ENCODE data around the gene TRMT2A. TPM values are rescaled to one million over a fixed set of nuclear protein-coding genes. Genes with fewer than 3 reads are reported as not detected.

The TRMT2A gene
- total RNA-seq, 1 donor from 2014 or later: 31.8 TPM

- H3K9me3 ChIP-seq (ENCODE audit: control insufficient read depth in 3 of 3, low read length in 3 of 3): no peaks in the 10 kb centered on the region
- peak overlapping the region; percentile 45 to 79 (median 68) for H3K9ac ChIP-seq (ENCODE audit: low read depth in 1 of 3, low read length in 3 of 3)
- H3K27me3 ChIP-seq (ENCODE audit: control insufficient read depth in 3 of 3, insufficient read depth in 3 of 3, low read length in 3 of 3): no peaks in the 10 kb centered on the region
- H3K4me1 ChIP-seq (ENCODE audit: control insufficient read depth in 3 of 3, insufficient read depth in 3 of 3, low read length in 3 of 3): peaks cover 31 to 48% (median 42%) of the 10 kb centered on the region in 3 donors
- H3K27ac ChIP-seq (ENCODE audit: low read depth, low read length): peak overlapping the region; percentile 64
- H3K36me3 ChIP-seq (ENCODE audit: control insufficient read depth in 3 of 3, insufficient read depth in 3 of 3, low read length in 3 of 3): peaks cover 67 to 72% (median 72%) of the 10 kb centered on the region in 3 donors
- H3K4me3 ChIP-seq (ENCODE audit: low read length in 3 of 3): peak overlapping the region in 1 of 3 donors; percentile 29
Measured at GRCh38 chr22:20106849-20107237, 10.2 kb downstream of the TRMT2A start.

DNA sequence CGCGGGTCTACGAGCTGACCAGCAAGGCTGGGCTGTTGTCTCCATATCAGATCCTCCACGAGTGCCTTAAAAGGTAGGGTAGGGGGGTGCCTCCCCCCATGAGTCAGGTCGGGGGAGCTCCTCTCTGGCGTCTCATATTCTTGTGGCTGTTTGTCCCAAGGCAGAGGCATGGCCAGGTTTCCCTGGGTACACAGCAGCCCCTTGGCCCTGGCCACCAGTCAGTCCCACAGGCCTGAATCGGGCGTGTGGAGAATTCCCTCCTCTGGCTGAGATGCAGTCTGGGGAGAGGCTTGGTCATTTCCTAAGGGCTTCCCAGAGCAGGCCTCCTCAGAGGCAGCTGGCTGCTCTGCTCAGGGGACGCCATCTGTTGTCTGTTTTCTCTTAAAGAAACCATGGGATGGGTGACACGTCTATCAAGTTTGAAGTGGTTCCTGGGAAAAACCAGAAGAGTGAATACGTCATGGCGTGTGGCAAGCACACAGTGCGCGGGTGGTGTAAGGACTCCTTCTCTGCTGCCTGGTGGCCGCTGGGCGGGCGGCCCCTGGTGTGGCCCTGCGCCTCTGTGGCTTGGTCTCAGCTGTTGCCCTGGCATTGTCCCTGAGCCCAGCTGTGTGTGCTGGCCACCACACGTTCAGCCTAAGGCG is 10.7 kb downstream of the TRMT2A start:
- H3K36me3 ChIP-seq (ENCODE audit: control insufficient read depth in 3 of 3, insufficient read depth in 3 of 3, low read length in 3 of 3): peaks cover 64 to 74% (median 72%) of the 10 kb centered on the region in 3 donors
- peak overlapping the region; percentile 64 for H3K27ac ChIP-seq (ENCODE audit: low read depth, low read length)
- no peaks in the 10 kb centered on the region for H3K9me3 ChIP-seq (ENCODE audit: control insufficient read depth in 3 of 3, low read length in 3 of 3)
- peaks cover 31 to 43% (median 39%) of the 10 kb centered on the region in 3 donors for H3K4me1 ChIP-seq (ENCODE audit: control insufficient read depth in 3 of 3, insufficient read depth in 3 of 3, low read length in 3 of 3)
- no peaks in the 10 kb centered on the region for H3K27me3 ChIP-seq (ENCODE audit: control insufficient read depth in 3 of 3, insufficient read depth in 3 of 3, low read length in 3 of 3)
- peak overlapping the region; percentile 45 to 79 (median 68) for H3K9ac ChIP-seq (ENCODE audit: low read depth in 1 of 3, low read length in 3 of 3)
- H3K4me3 ChIP-seq (ENCODE audit: low read length in 3 of 3): no peak overlapping the region

DNA sequence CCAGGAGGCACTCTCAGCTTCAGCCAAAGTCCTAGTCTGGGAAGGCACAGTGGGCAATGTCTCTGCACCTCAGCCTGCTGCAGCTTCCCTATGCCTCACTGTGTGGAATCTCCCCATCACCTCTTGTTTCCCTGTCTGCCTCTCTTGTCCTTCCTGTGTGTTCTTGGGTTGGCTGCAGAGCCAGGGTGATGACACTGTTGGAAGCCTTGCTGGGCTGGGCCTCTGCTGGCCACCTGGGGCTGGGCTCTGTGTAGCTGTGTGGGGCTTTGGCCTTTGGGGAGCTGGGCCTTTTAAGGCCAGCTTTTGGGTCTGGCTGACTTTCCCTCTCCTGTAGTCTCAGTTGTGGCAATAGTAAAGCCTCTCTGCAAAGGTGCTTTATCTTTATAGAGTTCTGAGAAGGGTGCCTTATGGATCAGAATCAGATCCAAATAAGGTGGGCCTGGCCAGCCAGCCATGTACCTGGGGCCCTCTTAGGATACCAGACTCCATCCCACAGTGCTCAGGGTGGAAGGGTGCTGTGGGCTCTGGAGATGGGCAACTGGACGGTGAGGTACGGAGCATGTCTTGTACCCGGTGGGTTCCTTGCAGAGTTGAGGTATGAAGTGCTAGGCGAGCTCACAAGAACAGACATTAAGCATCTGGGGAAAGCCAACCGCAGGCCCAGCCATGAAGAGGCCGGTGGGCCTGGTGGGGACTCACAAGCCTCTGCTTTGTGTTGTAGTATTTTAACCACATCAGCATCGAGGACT is 11.4 kb downstream of the TRMT2A start:
- Histone ChIP-seq H3K9me3 (ENCODE audit: control insufficient read depth in 3 of 3, low read length in 3 of 3) (no peaks in the 10 kb centered on the region), H3K27ac (ENCODE audit: low read depth, low read length) (peak overlapping the region; percentile 64), H3K4me3 (ENCODE audit: low read length in 3 of 3) (peak overlapping the region in 1 of 3 donors; percentile 6), H3K27me3 (ENCODE audit: control insufficient read depth in 3 of 3, insufficient read depth in 3 of 3, low read length in 3 of 3) (no peaks in the 10 kb centered on the region), H3K4me1 (ENCODE audit: control insufficient read depth in 3 of 3, insufficient read depth in 3 of 3, low read length in 3 of 3) (peaks cover 31 to 42% (median 39%) of the 10 kb centered on the region in 3 donors), H3K36me3 (ENCODE audit: control insufficient read depth in 3 of 3, insufficient read depth in 3 of 3, low read length in 3 of 3) (peaks cover 63 to 76% (median 75%) of the 10 kb centered on the region in 3 donors), H3K9ac (ENCODE audit: low read depth in 1 of 3, low read length in 3 of 3) (peak overlapping the region; percentile 14 to 79 (median 40))

GRCh38 chr22:20102203-20102780 is 14.7 kb downstream of the TRMT2A start:
- Histone ChIP-seq H3K4me3 (ENCODE audit: low read length in 3 of 3) (no peak overlapping the region), H3K27ac (ENCODE audit: low read depth, low read length) (no peak overlapping the region), H3K9ac (ENCODE audit: low read depth in 1 of 3, low read length in 3 of 3) (no peak overlapping the region), H3K36me3 (ENCODE audit: control insufficient read depth in 3 of 3, insufficient read depth in 3 of 3, low read length in 3 of 3) (peaks cover 48 to 68% (median 62%) of the 10 kb centered on the region in 3 donors), H3K9me3 (ENCODE audit: control insufficient read depth in 3 of 3, low read length in 3 of 3) (no peaks in the 10 kb centered on the region), H3K27me3 (ENCODE audit: control insufficient read depth in 3 of 3, insufficient read depth in 3 of 3, low read length in 3 of 3) (no peaks in the 10 kb centered on the region), H3K4me1 (ENCODE audit: control insufficient read depth in 3 of 3, insufficient read depth in 3 of 3, low read length in 3 of 3) (peaks cover 29 to 38% (median 34%) of the 10 kb centered on the region in 3 donors)

DNA sequence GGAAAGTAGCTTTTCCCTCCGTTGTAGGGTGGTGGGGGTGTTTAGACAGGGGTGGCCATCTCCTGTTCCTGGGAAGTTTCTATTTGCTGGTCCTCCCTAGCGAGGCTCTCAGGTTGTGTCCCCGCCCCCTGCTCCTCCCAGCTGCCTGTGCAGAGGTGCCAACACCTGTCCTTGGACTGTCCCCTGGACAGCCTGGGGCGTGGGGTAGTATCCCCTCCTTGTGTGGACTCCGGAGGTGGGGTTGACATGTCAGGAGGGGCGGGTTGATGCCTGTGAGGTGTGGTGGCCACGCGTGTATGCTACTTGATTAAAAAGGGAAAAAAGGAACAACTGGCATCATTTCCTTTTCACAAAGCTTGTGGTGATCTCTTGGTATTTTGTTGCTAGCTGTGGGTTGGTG is 15.4 kb downstream of the TRMT2A start:
- Histone ChIP-seq H3K4me3 (ENCODE audit: low read length in 3 of 3) (no peak overlapping the region), H3K27me3 (ENCODE audit: control insufficient read depth in 3 of 3, insufficient read depth in 3 of 3, low read length in 3 of 3) (no peaks in the 10 kb centered on the region), H3K9ac (ENCODE audit: low read depth in 1 of 3, low read length in 3 of 3) (no peak overlapping the region), H3K4me1 (ENCODE audit: control insufficient read depth in 3 of 3, insufficient read depth in 3 of 3, low read length in 3 of 3) (peaks cover 23 to 31% (median 27%) of the 10 kb centered on the region in 3 donors), H3K27ac (ENCODE audit: low read depth, low read length) (no peak overlapping the region), H3K9me3 (ENCODE audit: control insufficient read depth in 3 of 3, low read length in 3 of 3) (no peaks in the 10 kb centered on the region), H3K36me3 (ENCODE audit: control insufficient read depth in 3 of 3, insufficient read depth in 3 of 3, low read length in 3 of 3) (peaks cover 41 to 66% (median 56%) of the 10 kb centered on the region in 3 donors)

GRCh38 chr22:20099099-20099711 is 17.8 kb downstream of the TRMT2A start:
- no peak overlapping the region for H3K9ac ChIP-seq (ENCODE audit: low read depth in 1 of 3, low read length in 3 of 3)
- H3K4me1 ChIP-seq (ENCODE audit: control insufficient read depth in 3 of 3, insufficient read depth in 3 of 3, low read length in 3 of 3): peaks cover 7 to 14% (median 12%) of the 10 kb centered on the region in 3 donors
- H3K27me3 ChIP-seq (ENCODE audit: control insufficient read depth in 3 of 3, insufficient read depth in 3 of 3, low read length in 3 of 3): no peaks in the 10 kb centered on the region
- no peaks in the 10 kb centered on the region for H3K9me3 ChIP-seq (ENCODE audit: control insufficient read depth in 3 of 3, low read length in 3 of 3)
- no peak overlapping the region for H3K27ac ChIP-seq (ENCODE audit: low read depth, low read length)
- no peak overlapping the region for H3K4me3 ChIP-seq (ENCODE audit: low read length in 3 of 3)
- H3K36me3 ChIP-seq (ENCODE audit: control insufficient read depth in 3 of 3, insufficient read depth in 3 of 3, low read length in 3 of 3): peaks cover 37 to 68% (median 55%) of the 10 kb centered on the region in 3 donors

DNA sequence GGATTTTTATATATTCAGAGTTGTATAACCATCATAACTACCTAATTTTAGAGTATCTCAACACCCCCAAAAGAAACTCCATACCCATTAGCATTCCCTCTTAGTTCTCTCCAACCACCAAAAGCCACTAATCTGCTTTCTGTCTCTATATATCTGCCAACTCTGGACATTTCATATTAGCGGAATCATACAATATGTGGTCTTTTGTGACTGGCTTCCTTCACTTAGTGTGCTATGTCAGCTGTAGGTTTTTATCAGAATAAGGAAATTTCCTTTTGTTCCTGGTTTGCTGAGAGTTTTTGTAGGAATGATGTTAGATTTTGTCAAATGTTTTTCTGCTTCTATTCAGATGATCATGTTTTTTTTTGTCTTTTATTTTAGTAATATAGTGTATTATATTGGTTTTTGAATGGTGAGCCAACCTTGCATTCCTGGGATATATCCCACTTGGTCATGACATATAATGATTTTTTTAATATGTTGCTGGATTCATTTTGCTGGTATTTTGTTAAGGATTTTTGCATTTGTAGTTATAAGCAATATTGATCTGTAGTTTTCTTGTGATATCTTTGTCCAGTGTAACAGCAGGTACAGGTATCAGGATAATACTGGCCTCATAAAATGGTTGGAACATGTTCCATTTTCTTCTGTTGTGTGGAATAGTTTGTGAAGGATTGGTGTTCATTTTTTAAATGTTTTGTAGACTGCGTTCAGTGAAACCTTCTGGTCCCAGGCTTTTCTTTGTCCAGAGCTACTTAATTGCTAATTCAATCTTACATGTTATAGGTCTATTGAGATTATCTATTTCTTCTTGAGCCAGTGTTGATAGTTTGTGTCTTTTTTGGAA is 20.2 kb downstream of the TRMT2A start:
- Histone ChIP-seq H3K4me1 (ENCODE audit: control insufficient read depth in 3 of 3, insufficient read depth in 3 of 3, low read length in 3 of 3) (peaks cover 10 to 17% (median 17%) of the 10 kb centered on the region in 3 donors), H3K9ac (ENCODE audit: low read depth in 1 of 3, low read length in 3 of 3) (peak overlapping the region in 1 of 3 donors; percentile 10), H3K27me3 (ENCODE audit: control insufficient read depth in 3 of 3, insufficient read depth in 3 of 3, low read length in 3 of 3) (no peaks in the 10 kb centered on the region), H3K9me3 (ENCODE audit: control insufficient read depth in 3 of 3, low read length in 3 of 3) (no peaks in the 10 kb centered on the region), H3K4me3 (ENCODE audit: low read length in 3 of 3) (no peak overlapping the region), H3K27ac (ENCODE audit: low read depth, low read length) (no peak overlapping the region), H3K36me3 (ENCODE audit: control insufficient read depth in 3 of 3, insufficient read depth in 3 of 3, low read length in 3 of 3) (peaks cover 52 to 76% (median 67%) of the 10 kb centered on the region in 3 donors)

GRCh38 chr22:20095521-20095920 is 21.5 kb downstream of the TRMT2A start:
- no peaks in the 10 kb centered on the region for H3K27me3 ChIP-seq (ENCODE audit: control insufficient read depth in 3 of 3, insufficient read depth in 3 of 3, low read length in 3 of 3)

GRCh38 chr22:20094197-20094807 is 22.7 kb downstream of the TRMT2A start:
- H3K27me3 ChIP-seq (ENCODE audit: control insufficient read depth in 3 of 3, insufficient read depth in 3 of 3, low read length in 3 of 3): no peaks in the 10 kb centered on the region
- peak overlapping the region in 2 of 3 donors; percentile 42 to 79 for H3K9ac ChIP-seq (ENCODE audit: low read depth in 1 of 3, low read length in 3 of 3)
- H3K9me3 ChIP-seq (ENCODE audit: control insufficient read depth in 3 of 3, low read length in 3 of 3): no peaks in the 10 kb centered on the region
- H3K4me1 ChIP-seq (ENCODE audit: control insufficient read depth in 3 of 3, insufficient read depth in 3 of 3, low read length in 3 of 3): peaks cover 10 to 17% (median 17%) of the 10 kb centered on the region in 3 donors
- peaks cover 68 to 82% (median 77%) of the 10 kb centered on the region in 3 donors for H3K36me3 ChIP-seq (ENCODE audit: control insufficient read depth in 3 of 3, insufficient read depth in 3 of 3, low read length in 3 of 3)
- peak overlapping the region in 2 of 3 donors; percentile 13 to 37 for H3K4me3 ChIP-seq (ENCODE audit: low read length in 3 of 3)
- H3K27ac ChIP-seq (ENCODE audit: low read depth, low read length): peak overlapping the region; percentile 67

More at GRCh38 chr22:20095521-20095920, 21.5 kb downstream of the TRMT2A start:
- Histone ChIP-seq H3K36me3 (ENCODE audit: control insufficient read depth in 3 of 3, insufficient read depth in 3 of 3, low read length in 3 of 3) (peaks cover 61 to 80% (median 69%) of the 10 kb centered on the region in 3 donors), H3K9me3 (ENCODE audit: control insufficient read depth in 3 of 3, low read length in 3 of 3) (no peaks in the 10 kb centered on the region), H3K9ac (ENCODE audit: low read depth in 1 of 3, low read length in 3 of 3) (no peak overlapping the region), H3K4me3 (ENCODE audit: low read length in 3 of 3) (no peak overlapping the region), H3K4me1 (ENCODE audit: control insufficient read depth in 3 of 3, insufficient read depth in 3 of 3, low read length in 3 of 3) (peaks cover 10 to 17% (median 17%) of the 10 kb centered on the region in 3 donors), H3K27ac (ENCODE audit: low read depth, low read length) (no peak overlapping the region)

Data from skeletal muscle tissue (tissue), 4 donors.